Heart left ventricle (tissue), 13 donors: ENCODE results near the gene SNORC.

Source experiments
- CTCF ChIP-seq, 12 donors: fragments of 200-600 bp; sonication (generic) in 4 of 12; IDR thresholded peaks; one replicate each; pipeline versions ENCODE4 v1.5.0 to v1.8.0; 2018 to 2022; ENCODE audit warnings: antibody characterized with exemption in 12 of 12, mild to moderate bottlenecking in 5 of 12
- POLR2A ChIP-seq, 2 donors: fragments of 450-650 bp; IDR thresholded peaks; one replicate each; pipeline ENCODE4 v1.6.1; 2017; ENCODE audit warnings: antibody characterized with exemption in 2 of 2, mild to moderate bottlenecking in 2 of 2, moderate library complexity in 2 of 2
- donor health status: ischemic (EF 13 %, LVEDD 7.1; RV severe dilation, severe dysfunction).
- donor health status: DM: no; HTN: yes; CAD: no.
- donor health status: DM: no; HTN: no; CAD: no.
- donor health status: ischemic (EF 25% LVEDD 6.9; RV normal size, moderate dysfunction).
- donor health status: ischemic (EF 25% LVEDD 5.7; RV mildly dilated, moderate dysfunction).
- donor health status: ischemic (EF 35%, LVEDD 5.7; RV mildly dilated, moderate dysfunction).
- donor health status: nonischemic (EF 11% LVEDD 7.7; RV severe dilation, severe dysfunction).
- donor health status: DM: yes; HTN: yes; CAD: no.
- donor health status: PGD.
- donor health status: ischemic (EF 29% LVEDD 5.4; RV normal size, mild dysfunction).
- donor health status: nonischemic (EF 23%, LVEDD 6.1; RV moderate dilation, normal function).

- TF ChIP-seq CTCF (IDR thresholded peaks at IDR 0.05) (no peak), POLR2A (IDR thresholded peaks at IDR 0.05) (no peak)
Observed at GRCh38 chr2:232865165-232865564, 4.9 kb upstream of the SNORC start.
